ENCODE results near the gene MPPED1.

MPPED1 gene

GRCh38 chr22:43500792-43501785 is 89.3 kb downstream of the MPPED1 start:
- DNase-seq: no peak
- H3K4me3 Mint-ChIP-seq: no peak overlapping the region
- CTCF ChIA-PET: no interaction called here
- peaks cover 5% of the 10 kb centered on the region for H3K9me3 Mint-ChIP-seq
- no peaks in the 10 kb centered on the region for H3K27me3 Mint-ChIP-seq
- H3K4me1 Mint-ChIP-seq: no peaks in the 10 kb centered on the region
- no peak overlapping the region for H3K27ac Mint-ChIP-seq
- no peaks in the 10 kb centered on the region for H3K36me3 Mint-ChIP-seq

GRCh38 chr22:43501878-43502277 is 90.1 kb downstream of the MPPED1 start:
- no peaks in the 10 kb centered on the region for H3K4me1 Mint-ChIP-seq
- no peaks in the 10 kb centered on the region for H3K27me3 Mint-ChIP-seq
- CTCF ChIA-PET: no interaction called here
- H3K36me3 Mint-ChIP-seq: no peaks in the 10 kb centered on the region
- DNase-seq: no peak
- peaks cover 5% of the 10 kb centered on the region for H3K9me3 Mint-ChIP-seq
- H3K27ac Mint-ChIP-seq: no peak overlapping the region
- no peak overlapping the region for H3K4me3 Mint-ChIP-seq

DNA sequence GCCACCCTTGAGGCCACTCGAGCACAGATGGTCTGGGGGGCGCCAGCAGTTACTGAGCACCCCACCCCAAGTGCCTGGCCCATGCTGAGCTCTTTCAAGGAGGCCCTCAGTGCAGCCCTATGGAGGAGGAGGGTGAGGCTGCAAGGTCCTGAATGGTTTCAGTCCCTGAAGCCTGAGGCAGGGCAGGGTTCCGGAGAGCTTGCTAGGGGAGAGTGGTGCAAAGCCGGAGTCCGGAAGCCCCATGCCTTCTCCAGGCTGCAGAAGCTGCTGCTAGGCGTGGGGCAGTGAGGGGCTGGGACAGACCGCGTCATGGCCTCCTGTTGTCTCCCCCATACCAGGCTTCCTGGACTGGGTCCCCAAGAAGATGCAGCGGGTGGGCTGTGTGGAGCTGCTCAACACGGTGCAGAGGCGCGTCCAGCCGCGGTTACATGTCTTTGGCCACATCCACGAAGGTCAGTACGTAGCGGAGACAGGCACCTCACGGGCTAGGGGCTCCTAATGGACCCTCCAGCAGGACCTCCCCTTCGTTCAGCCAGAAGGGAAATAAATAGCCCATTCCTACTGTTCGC is 90.6 kb downstream of the MPPED1 start:
- no peak for DNase-seq
- Mint-ChIP-seq H3K4me1 (no peaks in the 10 kb centered on the region), H3K4me3 (no peak overlapping the region), H3K36me3 (no peaks in the 10 kb centered on the region), H3K27me3 (no peaks in the 10 kb centered on the region), H3K27ac (no peak overlapping the region), H3K9me3 (peaks cover under 1% of the 10 kb centered on the region)
- CTCF ChIA-PET: no interaction called here

DNA sequence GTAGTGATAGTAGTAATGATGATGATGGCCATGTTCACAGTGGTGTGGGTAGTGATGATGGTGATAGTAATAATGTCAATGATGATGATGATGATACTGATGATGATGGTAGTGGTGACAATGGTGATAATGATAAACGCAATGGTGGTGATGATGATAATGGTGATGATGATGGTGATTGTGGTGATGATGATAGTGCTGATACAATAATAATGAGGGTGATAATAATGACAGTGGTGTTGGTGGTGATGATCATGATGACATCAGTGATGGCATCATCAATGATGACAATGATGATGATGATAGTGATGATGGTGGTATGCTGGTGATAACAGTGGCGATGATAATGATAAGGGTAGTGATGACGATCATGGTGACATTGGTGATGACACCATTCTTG is 92.3 kb downstream of the MPPED1 start:
- no peak for DNase-seq
- Mint-ChIP-seq H3K27me3 (no peaks in the 10 kb centered on the region), H3K4me3 (no peak overlapping the region), H3K4me1 (no peaks in the 10 kb centered on the region), H3K27ac (no peak overlapping the region), H3K36me3 (no peaks in the 10 kb centered on the region), H3K9me3 (no peaks in the 10 kb centered on the region)
- CTCF ChIA-PET: no interaction called here

DNA sequence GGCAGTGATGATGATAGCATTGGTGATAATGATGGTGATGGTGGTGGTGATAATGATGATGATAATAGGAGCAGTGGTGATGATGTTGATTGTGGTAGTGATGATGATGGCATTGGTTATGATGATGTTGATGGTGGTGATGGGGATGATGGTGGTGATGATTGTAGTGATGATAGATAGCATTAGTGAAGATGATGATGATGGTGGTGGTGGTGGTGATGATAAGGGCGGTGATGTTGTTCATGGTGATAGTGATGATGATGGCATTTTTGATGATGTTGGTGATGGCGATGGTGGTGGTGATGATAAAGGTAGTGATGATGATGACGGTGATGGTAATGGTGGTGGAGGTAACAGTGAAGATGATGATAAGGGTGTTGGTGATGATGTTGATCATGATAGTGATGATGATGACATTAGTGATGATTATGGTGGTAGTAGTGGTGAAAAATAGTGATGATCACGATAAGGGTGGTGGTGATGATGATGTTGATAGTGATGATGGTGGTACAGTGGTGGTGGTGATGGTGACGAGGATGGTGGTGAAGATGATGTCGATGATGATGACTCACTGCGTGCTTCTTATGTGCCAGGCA is 93.0 kb downstream of the MPPED1 start:
- Mint-ChIP-seq H3K4me3 (no peak overlapping the region), H3K4me1 (no peaks in the 10 kb centered on the region), H3K9me3 (no peaks in the 10 kb centered on the region), H3K27ac (no peak overlapping the region), H3K27me3 (no peaks in the 10 kb centered on the region), H3K36me3 (no peaks in the 10 kb centered on the region)
- no peak for DNase-seq
- CTCF ChIA-PET: no interaction called here

- H3K36me3 Mint-ChIP-seq: no peaks in the 10 kb centered on the region
- H3K9me3 Mint-ChIP-seq: no peaks in the 10 kb centered on the region
- no peak overlapping the region for H3K27ac Mint-ChIP-seq
- no peaks in the 10 kb centered on the region for H3K27me3 Mint-ChIP-seq
- H3K4me3 Mint-ChIP-seq: no peak overlapping the region
- no peaks in the 10 kb centered on the region for H3K4me1 Mint-ChIP-seq
- CTCF ChIA-PET: no interaction called here
- DNase-seq: no peak
These were observed 93.6 kb downstream of the MPPED1 start for GRCh38 chr22:43505423-43505822.

- Mint-ChIP-seq H3K27ac (no peak overlapping the region), H3K4me1 (no peaks in the 10 kb centered on the region), H3K36me3 (no peaks in the 10 kb centered on the region), H3K27me3 (no peaks in the 10 kb centered on the region), H3K9me3 (no peaks in the 10 kb centered on the region), H3K4me3 (no peak overlapping the region)
- CTCF ChIA-PET: no interaction called here
- DNase-seq: no peak
These were observed 94.1 kb downstream of the MPPED1 start for GRCh38 chr22:43505896-43506295.

- no peak overlapping the region for H3K4me3 Mint-ChIP-seq
- DNase-seq: no peak
- CTCF ChIA-PET: no interaction called here
- no peaks in the 10 kb centered on the region for H3K9me3 Mint-ChIP-seq
- H3K4me1 Mint-ChIP-seq: no peaks in the 10 kb centered on the region
- no peak overlapping the region for H3K27ac Mint-ChIP-seq
- no peaks in the 10 kb centered on the region for H3K27me3 Mint-ChIP-seq
- H3K36me3 Mint-ChIP-seq: no peaks in the 10 kb centered on the region
These were observed 94.7 kb downstream of the MPPED1 start for GRCh38 chr22:43506487-43506886.

- Mint-ChIP-seq H3K36me3 (no peaks in the 10 kb centered on the region), H3K9me3 (no peaks in the 10 kb centered on the region), H3K4me3 (no peak overlapping the region), H3K4me1 (no peaks in the 10 kb centered on the region), H3K27me3 (no peaks in the 10 kb centered on the region), H3K27ac (no peak overlapping the region)
- CTCF ChIA-PET: no interaction called here
- DNase-seq: no peak
These were observed 95.4 kb downstream of the MPPED1 start for GRCh38 chr22:43507235-43507634.

GRCh38 chr22:43508489-43508888 is 96.7 kb downstream of the MPPED1 start:
- H3K36me3 Mint-ChIP-seq: no peaks in the 10 kb centered on the region

GRCh38 chr22:43509337-43509736 is 97.5 kb downstream of the MPPED1 start:
- Mint-ChIP-seq H3K9me3 (no peaks in the 10 kb centered on the region), H3K27me3 (no peaks in the 10 kb centered on the region), H3K36me3 (no peaks in the 10 kb centered on the region), H3K4me1 (no peaks in the 10 kb centered on the region), H3K4me3 (no peak overlapping the region), H3K27ac (no peak overlapping the region)
- CTCF ChIA-PET: no interaction called here
- DNase-seq: no peak

More at GRCh38 chr22:43508489-43508888, 96.7 kb downstream of the MPPED1 start:
- H3K4me3 Mint-ChIP-seq: no peak overlapping the region
- CTCF ChIA-PET: no interaction called here
- no peak for DNase-seq
- no peaks in the 10 kb centered on the region for H3K4me1 Mint-ChIP-seq
- no peaks in the 10 kb centered on the region for H3K27me3 Mint-ChIP-seq
- no peaks in the 10 kb centered on the region for H3K9me3 Mint-ChIP-seq
- no peak overlapping the region for H3K27ac Mint-ChIP-seq

- H3K27me3 Mint-ChIP-seq: no peaks in the 10 kb centered on the region
- H3K36me3 Mint-ChIP-seq: no peaks in the 10 kb centered on the region
- no peaks in the 10 kb centered on the region for H3K4me1 Mint-ChIP-seq
- H3K9me3 Mint-ChIP-seq: no peaks in the 10 kb centered on the region
- no peak overlapping the region for H3K27ac Mint-ChIP-seq
- CTCF ChIA-PET: no interaction called here
- H3K4me3 Mint-ChIP-seq: no peak overlapping the region
- DNase-seq: no peak
These were observed 98.7 kb downstream of the MPPED1 start for GRCh38 chr22:43510281-43511070.

- no peak for DNase-seq
- H3K36me3 Mint-ChIP-seq: no peaks in the 10 kb centered on the region
- H3K27me3 Mint-ChIP-seq: no peaks in the 10 kb centered on the region
- CTCF ChIA-PET: no interaction called here
- H3K4me3 Mint-ChIP-seq: no peak overlapping the region
- H3K9me3 Mint-ChIP-seq: no peaks in the 10 kb centered on the region
- no peak overlapping the region for H3K27ac Mint-ChIP-seq
- no peaks in the 10 kb centered on the region for H3K4me1 Mint-ChIP-seq
These were observed 99.6 kb downstream of the MPPED1 start for GRCh38 chr22:43511276-43511910.

- Mint-ChIP-seq H3K4me3 (no peak overlapping the region), H3K27ac (no peak overlapping the region), H3K27me3 (no peaks in the 10 kb centered on the region), H3K9me3 (no peaks in the 10 kb centered on the region), H3K4me1 (no peaks in the 10 kb centered on the region), H3K36me3 (no peaks in the 10 kb centered on the region)
- CTCF ChIA-PET: no interaction called here
- no peak for DNase-seq
These were observed 100.5 kb downstream of the MPPED1 start for GRCh38 chr22:43512279-43512678.
